HuH-7.5 (cell line): ENCODE measurements around the gene MRPL49.
"Not testable (repeated sequence)": the region's sequence is repeated elsewhere in the genome, so short reads cannot be mapped to it uniquely, and the experiment has no call there.

ENCODE experiments used
- DNase-seq: peaks from one replicate; pipeline ENCODE4 v3.0.0; 2011; ENCODE audit warnings: low spot score

Gene MRPL49

GRCh38 chr11:65132988-65133700, 11.0 kb downstream of the MRPL49 start:
- DNase-seq: no peak

GRCh38 chr11:65133724-65134123, 11.6 kb downstream of the MRPL49 start:
- DNase-seq: no peak

DNA sequence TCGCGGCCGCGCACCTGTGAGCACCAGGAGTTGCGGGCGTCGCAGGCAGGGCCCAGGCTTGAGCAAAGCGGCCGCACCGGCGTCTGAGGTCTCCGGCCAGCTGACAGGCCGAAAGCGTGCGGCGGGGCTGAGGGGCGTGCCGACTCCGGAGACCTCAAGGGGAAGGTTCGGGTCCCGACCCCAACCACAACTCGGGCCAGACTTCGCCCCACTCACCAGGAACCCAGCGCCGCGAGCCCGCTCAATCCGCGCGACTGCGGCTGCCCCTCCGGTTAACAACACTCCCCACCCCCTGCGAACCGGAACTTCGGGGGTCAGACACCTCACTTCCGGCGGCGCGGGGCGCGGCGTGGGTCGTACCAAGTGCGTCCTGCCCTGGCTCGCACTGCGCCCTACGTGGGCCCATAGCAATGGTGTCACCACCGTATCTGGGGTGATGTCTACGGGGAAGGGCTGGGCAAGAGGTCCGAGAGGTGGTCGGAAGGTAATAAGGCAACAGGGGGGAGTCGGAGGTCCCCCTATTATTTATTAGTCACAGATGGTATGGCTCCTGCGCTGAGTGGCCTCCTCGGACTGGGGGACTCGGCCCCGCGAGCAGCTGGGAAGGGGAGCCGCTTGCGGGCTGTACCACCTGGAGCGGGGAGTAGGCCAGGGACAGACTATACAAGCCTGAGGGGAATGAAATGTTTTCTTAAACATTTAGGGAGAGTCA, 12.3 kb downstream of the MRPL49 start, which contains the start of gene SYVN1:
SYVN1 (minus strand) TSS at position 280 of the 712 bp plus-strand sequence. CDS start 918 bp downstream, outside the sequence.
- peak; percentile 93 for DNase-seq

DNA sequence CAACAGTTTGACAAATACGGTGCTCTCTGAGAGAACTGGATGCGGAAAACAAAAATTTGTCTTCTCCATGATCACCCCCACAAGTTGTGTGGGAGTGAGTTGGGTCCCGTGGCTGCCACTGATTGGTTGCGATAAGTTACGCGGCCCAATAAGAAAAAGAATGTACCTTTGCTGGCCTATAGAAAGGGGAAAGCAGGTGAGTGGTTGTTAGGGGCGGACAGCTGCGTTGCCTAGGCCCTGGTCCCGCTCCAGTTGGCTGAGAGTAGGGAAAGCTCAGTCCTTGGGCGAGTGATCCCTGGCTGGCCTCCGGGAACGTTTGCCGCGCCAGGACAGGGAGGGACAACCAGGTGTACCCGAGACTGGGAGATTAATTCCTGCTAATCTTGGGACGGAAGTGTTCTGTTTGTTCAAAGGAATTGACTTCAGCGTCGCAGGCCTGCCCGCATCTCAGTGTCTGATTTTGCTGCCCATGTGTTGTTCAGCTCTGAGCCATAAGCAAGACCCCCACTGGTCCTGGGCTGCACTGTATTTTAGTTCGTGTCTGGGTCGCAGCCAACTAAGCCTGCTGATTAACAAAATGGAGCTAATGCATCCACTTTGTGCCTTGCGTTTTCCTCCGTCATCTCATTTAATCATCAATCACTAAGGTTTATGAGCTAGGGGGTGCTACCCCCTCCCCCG, 13.0 kb downstream of the MRPL49 start:
- peak; percentile 96 for DNase-seq

- DNase-seq: no peak
Observed at GRCh38 chr11:65135633-65136145, 13.6 kb downstream of the MRPL49 start.

DNA sequence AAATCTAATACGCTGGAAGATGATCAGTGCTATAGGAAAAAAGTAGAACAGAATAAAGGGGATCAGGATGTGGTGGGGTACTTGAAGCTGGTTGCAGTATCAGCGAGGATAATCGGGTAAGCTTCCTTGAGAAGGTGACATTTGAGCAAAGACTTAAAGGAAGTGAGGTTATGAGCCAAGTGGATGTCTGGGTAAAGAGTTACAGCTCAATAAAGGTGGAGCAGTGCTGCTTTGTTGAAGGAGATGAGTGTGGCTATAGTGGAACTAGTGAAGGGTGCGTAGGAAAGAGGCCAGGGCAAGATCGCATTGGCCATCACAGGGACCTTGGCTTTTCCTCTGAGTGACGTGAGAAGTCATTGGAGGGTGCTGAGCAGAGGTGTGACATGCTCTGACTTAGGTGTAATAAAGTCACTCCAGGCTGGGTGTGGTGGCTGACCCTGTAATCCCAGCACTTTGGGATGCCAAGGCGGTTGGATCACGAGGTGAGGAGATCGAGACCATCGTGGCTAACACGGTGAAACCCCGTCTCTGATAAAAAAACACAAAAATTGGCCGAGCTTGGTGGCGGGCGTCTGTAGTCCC, 14.5 kb downstream of the MRPL49 start:
- DNase-seq: no peak

- DNase-seq: no peak
Observed at GRCh38 chr11:65141896-65142494, 19.9 kb downstream of the MRPL49 start.

DNA sequence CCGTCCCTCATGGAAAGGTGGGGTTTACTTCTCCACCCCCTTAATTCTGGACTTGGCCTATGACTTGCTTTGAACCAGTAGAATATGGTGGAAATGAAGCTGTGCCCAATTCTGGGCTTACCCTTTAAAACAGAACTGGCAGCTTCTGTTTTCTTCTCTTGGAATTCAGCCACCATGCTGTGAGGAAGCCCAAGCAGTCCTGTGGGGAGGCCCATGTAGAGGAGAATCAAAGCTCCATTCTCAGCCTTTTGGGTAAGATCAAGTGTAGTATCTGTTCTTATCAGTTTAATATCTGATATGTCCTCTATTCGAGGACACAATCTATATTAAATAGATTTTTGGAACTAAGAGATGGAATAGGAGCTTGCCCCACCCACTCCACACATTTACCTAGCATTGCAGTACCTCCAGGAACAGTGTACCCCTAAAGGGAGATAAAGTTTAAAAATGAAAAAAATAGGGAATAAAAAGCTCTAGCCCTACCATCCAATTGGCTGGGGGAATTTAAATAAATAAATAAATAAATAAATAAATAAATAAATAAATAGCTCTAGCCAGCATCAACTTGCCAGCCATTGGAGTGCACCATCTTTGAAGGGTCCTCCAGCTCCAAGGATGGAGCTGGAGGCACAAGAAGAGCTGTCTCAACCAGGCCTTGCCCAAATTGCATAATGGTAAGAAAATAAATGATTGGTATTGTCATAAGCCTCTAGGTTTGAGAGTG, 25.4 kb downstream of the MRPL49 start:
- DNase-seq: no peak

- DNase-seq: no peak
Observed at GRCh38 chr11:65148657-65149056, 26.5 kb downstream of the MRPL49 start.

- not testable (repeated sequence) for DNase-seq
Observed at GRCh38 chr11:65150131-65150508, 28.0 kb downstream of the MRPL49 start.

GRCh38 chr11:65150509-65151299, 28.6 kb downstream of the MRPL49 start:
- DNase-seq: no peak

GRCh38 chr11:65151331-65151899, 29.3 kb downstream of the MRPL49 start:
- DNase-seq: no peak

GRCh38 chr11:65152122-65152521, 30.0 kb downstream of the MRPL49 start:
- DNase-seq: no peak

- no peak for DNase-seq
Observed at GRCh38 chr11:65156256-65156655, 34.1 kb downstream of the MRPL49 start.

- DNase-seq: no peak
Observed at GRCh38 chr11:65156926-65157325, 34.8 kb downstream of the MRPL49 start.

DNA sequence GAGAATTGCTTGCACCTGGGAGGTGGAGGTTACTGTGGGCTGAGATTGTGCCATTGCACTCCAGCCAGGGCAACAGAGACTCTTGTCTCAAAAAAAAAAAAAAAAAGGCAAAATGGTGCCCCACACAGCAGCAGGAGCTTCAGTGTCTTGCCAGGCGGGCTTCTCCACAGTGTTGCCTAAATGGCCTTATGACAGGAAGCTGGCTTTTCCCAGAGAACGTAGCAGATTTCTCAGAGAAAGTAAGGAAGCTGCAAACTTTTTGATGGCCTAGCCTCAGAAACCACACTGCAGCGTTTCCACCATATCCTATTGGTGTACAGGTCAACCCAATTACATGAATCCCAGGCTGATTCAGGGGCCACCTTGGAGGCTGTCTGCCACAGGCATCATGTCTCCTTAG, 35.2 kb downstream of the MRPL49 start:
- DNase-seq: no peak

DNA sequence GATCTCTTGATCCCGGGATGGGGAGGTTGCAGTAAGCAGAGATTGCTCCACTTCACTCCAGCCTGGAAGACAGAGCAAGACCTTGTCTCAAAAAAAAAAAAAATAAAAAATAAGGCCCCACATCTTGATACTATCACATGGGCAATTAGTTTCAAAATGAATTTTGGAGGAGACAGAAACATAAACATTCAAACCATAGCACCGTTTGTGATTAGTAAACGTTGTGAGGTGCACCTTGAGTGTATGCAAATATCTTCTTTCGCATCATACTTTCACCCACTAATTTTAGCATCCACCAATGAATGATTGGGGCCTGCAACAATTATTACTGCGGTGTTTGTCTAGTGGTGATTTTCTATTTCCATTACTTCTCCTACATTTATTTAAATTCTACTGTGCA, 36.9 kb downstream of the MRPL49 start:
- no peak for DNase-seq

DNA sequence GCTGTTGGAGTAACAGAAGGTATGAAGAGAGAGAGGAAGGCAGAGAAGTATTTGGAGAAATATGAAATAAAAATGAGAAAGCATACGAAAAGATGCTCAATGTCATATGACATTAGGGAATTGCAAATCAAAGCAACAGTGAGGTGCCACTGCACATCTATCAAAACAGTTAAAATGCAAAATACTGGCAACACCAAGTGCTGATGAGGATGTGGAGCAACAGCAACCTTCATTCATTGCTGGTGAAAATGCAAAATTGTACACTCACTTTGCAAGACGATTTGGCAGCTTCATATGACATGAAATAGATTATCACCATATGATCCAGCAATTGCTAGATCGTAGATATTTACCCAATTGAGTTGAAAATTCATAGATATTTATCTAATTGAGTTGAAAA, 38.5 kb downstream of the MRPL49 start:
- no peak for DNase-seq

- no peak for DNase-seq
Observed at GRCh38 chr11:65163684-65164083, 41.6 kb downstream of the MRPL49 start.
